ENCODE results near the gene ANK3.

ANK3 gene

DNA sequence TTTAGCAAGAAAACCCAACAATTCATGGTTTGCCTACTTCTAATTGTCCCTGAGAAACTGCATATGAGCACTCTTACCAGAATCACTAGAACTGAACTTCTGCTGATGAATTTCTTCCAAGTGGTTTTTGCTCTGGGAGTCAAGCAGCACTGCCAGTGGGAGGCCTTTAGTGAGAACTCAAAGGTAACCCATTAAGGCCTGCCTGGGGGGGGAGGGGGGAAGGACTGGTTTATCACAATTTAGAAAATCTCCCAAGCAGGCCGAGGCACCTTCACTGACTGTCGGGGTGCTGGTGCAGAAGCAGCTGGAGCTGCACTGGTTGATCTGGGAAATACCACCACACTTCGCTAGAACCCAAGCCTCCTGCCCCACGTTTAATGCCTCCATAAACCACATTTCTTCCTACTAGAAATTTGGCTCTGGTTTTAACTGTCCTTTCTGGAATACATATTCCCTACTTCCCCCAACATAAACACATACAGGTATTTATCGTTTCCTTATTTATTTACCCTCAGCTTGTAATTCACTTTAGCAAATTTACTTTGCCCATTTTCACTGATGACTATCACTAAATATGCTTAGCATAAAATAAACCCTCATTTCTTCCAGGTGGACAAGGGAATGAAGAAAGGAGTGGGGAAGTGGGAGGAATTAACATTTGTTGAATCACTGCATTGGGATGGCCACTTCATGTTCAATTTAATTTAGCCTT lies 14.2 kb downstream of the ANK3 start:
- Histone ChIP-seq H3K9me3 (ENCODE audit: control insufficient read depth, low read length) (no peaks in the 10 kb centered on the region), H3K4ac (ENCODE audit: low read depth in 1 of 2, low read length in 2 of 2) (peak overlapping the region in 1 of 2 experiments; percentile 65), H3K79me1 (replicated peaks; ENCODE audit: low read length, poor library complexity, severe bottlenecking) (peaks cover 6% of the 10 kb centered on the region), H3K27me3 (ENCODE audit: control insufficient read depth in 1 of 2, insufficient read depth in 1 of 2, low read length in 2 of 2) (no peaks in the 10 kb centered on the region), H2BK15ac (ENCODE audit: low read depth, poor library complexity, severe bottlenecking) (no peak overlapping the region), H2BK5ac (ENCODE audit: low read depth, low read length, poor library complexity, severe bottlenecking) (no peak overlapping the region), H2BK12ac (ENCODE audit: low read length in 2 of 2) (no peak overlapping the region), H3K4me3 (ENCODE audit: insufficient read depth in 1 of 2, low read depth in 1 of 2, low read length in 2 of 2) (no peak overlapping the region), H4K8ac (ENCODE audit: low read length) (no peak overlapping the region), H2AFZ (ENCODE audit: low read depth, low read length) (no peak overlapping the region), H3K23ac (ENCODE audit: low read length in 2 of 2) (no peak overlapping the region), H3K36me3 (ENCODE audit: control insufficient read depth in 1 of 2, insufficient read depth in 2 of 2, low read depth in 1 of 2, low read length in 2 of 2) (no peaks in the 10 kb centered on the region), H2BK120ac (ENCODE audit: low read depth, low read length) (no peak overlapping the region), H3K27ac (ENCODE audit: low read length, poor library complexity, severe bottlenecking) (no peak overlapping the region), H3K4me1 (ENCODE audit: control insufficient read depth, insufficient read depth, low read depth, low read length) (no peaks in the 10 kb centered on the region), H4K91ac (ENCODE audit: low read length) (no peak overlapping the region), H3K18ac (ENCODE audit: low read depth in 1 of 2, low read length in 2 of 2) (no peak overlapping the region), H3K4me2 (ENCODE audit: low read length, poor library complexity, severe bottlenecking) (no peak overlapping the region), H2AK5ac (ENCODE audit: low read length, severe bottlenecking) (no peak overlapping the region), H3K14ac (ENCODE audit: low read length in 2 of 2) (no peak overlapping the region), H3K9ac (ENCODE audit: low read length) (no peak overlapping the region)
- no peak for DNase-seq
- 97% methylated on average over 5 of the region's 5 CpGs for WGBS

DNA sequence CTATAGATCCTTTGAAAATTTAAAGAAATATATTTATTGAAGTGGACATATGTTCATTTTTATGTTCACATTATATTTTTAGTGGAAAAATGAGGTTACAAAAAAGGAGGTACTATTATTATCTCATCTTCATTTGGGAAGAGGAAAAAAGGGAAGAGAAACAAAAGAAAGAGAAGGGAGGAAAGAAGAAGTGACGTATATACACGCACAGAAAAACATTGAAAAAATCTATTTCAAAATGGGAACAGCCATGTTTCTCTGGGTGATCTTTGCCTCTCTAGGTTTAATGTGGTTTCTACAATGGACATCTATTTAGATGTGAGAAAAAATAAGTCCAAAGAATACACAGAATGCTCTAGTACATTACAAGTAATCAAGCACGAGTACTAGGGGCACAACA lies 14.8 kb downstream of the ANK3 start:
- H2BK12ac ChIP-seq (ENCODE audit: low read length in 2 of 2), result no peak overlapping the region
- no peak overlapping the region for H2BK5ac ChIP-seq (ENCODE audit: low read depth, low read length, poor library complexity, severe bottlenecking)
- no peak overlapping the region for H4K91ac ChIP-seq (ENCODE audit: low read length)
- no peak overlapping the region for H2AK5ac ChIP-seq (ENCODE audit: low read length, severe bottlenecking)
- H3K27me3 ChIP-seq (ENCODE audit: control insufficient read depth in 1 of 2, insufficient read depth in 1 of 2, low read length in 2 of 2), result no peaks in the 10 kb centered on the region
- no peak overlapping the region for H3K4me2 ChIP-seq (ENCODE audit: low read length, poor library complexity, severe bottlenecking)
- DNase-seq, result no peak
- no peak overlapping the region for H3K4ac ChIP-seq (ENCODE audit: low read depth in 1 of 2, low read length in 2 of 2)
- H2BK15ac ChIP-seq (ENCODE audit: low read depth, poor library complexity, severe bottlenecking), result no peak overlapping the region
- no peak overlapping the region for H3K14ac ChIP-seq (ENCODE audit: low read length in 2 of 2)
- no peak overlapping the region for H3K4me3 ChIP-seq (ENCODE audit: insufficient read depth in 1 of 2, low read depth in 1 of 2, low read length in 2 of 2)
- H3K23ac ChIP-seq (ENCODE audit: low read length in 2 of 2), result no peak overlapping the region
- no peaks in the 10 kb centered on the region for H3K36me3 ChIP-seq (ENCODE audit: control insufficient read depth in 1 of 2, insufficient read depth in 2 of 2, low read depth in 1 of 2, low read length in 2 of 2)
- 97% methylated on average over 3 of the region's 3 CpGs for WGBS
- no peak overlapping the region for H2AFZ ChIP-seq (ENCODE audit: low read depth, low read length)
- no peaks in the 10 kb centered on the region for H3K4me1 ChIP-seq (ENCODE audit: control insufficient read depth, insufficient read depth, low read depth, low read length)
- H3K18ac ChIP-seq (ENCODE audit: low read depth in 1 of 2, low read length in 2 of 2), result no peak overlapping the region
- H3K9me3 ChIP-seq (ENCODE audit: control insufficient read depth, low read length), result no peaks in the 10 kb centered on the region
- no peak overlapping the region for H2BK120ac ChIP-seq (ENCODE audit: low read depth, low read length)
- peaks cover 6% of the 10 kb centered on the region for H3K79me1 ChIP-seq (replicated peaks; ENCODE audit: low read length, poor library complexity, severe bottlenecking)
- no peak overlapping the region for H3K9ac ChIP-seq (ENCODE audit: low read length)
- no peak overlapping the region for H3K27ac ChIP-seq (ENCODE audit: low read length, poor library complexity, severe bottlenecking)
- H4K8ac ChIP-seq (ENCODE audit: low read length), result no peak overlapping the region

DNA sequence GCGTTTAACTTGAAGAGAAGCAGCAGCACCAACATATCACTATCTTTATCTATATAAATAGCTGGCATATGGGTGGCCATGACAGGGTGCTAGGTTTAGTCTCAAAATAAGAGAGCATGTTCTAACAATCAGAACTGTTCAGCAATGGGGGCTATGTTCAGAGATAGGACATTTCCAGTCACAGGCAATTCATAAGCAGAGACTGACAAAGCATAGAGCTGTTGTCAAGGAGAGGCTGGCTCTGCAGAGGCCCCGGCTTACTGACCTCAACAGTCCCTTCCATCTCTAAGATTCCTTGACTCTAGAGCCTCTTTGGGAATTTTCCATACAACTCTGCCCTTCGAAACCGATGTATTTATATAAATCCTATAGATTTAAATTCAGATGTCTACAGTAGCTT lies 17.2 kb downstream of the ANK3 start:
- Histone ChIP-seq H3K9ac (ENCODE audit: low read length) (no peak overlapping the region), H3K27me3 (ENCODE audit: control insufficient read depth in 1 of 2, insufficient read depth in 1 of 2, low read length in 2 of 2) (no peaks in the 10 kb centered on the region), H2BK15ac (ENCODE audit: low read depth, poor library complexity, severe bottlenecking) (no peak overlapping the region), H3K23ac (ENCODE audit: low read length in 2 of 2) (no peak overlapping the region), H3K18ac (ENCODE audit: low read depth in 1 of 2, low read length in 2 of 2) (no peak overlapping the region), H2BK120ac (ENCODE audit: low read depth, low read length) (no peak overlapping the region), H2BK5ac (ENCODE audit: low read depth, low read length, poor library complexity, severe bottlenecking) (no peak overlapping the region), H2BK12ac (ENCODE audit: low read length in 2 of 2) (no peak overlapping the region), H3K79me1 (replicated peaks; ENCODE audit: low read length, poor library complexity, severe bottlenecking) (peaks cover 6% of the 10 kb centered on the region), H3K4me1 (ENCODE audit: control insufficient read depth, insufficient read depth, low read depth, low read length) (no peaks in the 10 kb centered on the region), H3K36me3 (ENCODE audit: control insufficient read depth in 1 of 2, insufficient read depth in 2 of 2, low read depth in 1 of 2, low read length in 2 of 2) (no peaks in the 10 kb centered on the region), H3K27ac (ENCODE audit: low read length, poor library complexity, severe bottlenecking) (no peak overlapping the region), H3K4me3 (ENCODE audit: insufficient read depth in 1 of 2, low read depth in 1 of 2, low read length in 2 of 2) (no peak overlapping the region), H3K9me3 (ENCODE audit: control insufficient read depth, low read length) (no peaks in the 10 kb centered on the region), H3K4ac (ENCODE audit: low read depth in 1 of 2, low read length in 2 of 2) (no peak overlapping the region), H2AFZ (ENCODE audit: low read depth, low read length) (no peak overlapping the region), H3K14ac (ENCODE audit: low read length in 2 of 2) (no peak overlapping the region), H3K4me2 (ENCODE audit: low read length, poor library complexity, severe bottlenecking) (no peak overlapping the region), H2AK5ac (ENCODE audit: low read length, severe bottlenecking) (no peak overlapping the region), H4K8ac (ENCODE audit: low read length) (no peak overlapping the region), H4K91ac (ENCODE audit: low read length) (no peak overlapping the region)
- 83% methylated on average over 1 of the region's 4 CpGs for WGBS
- DNase-seq, result no peak

DNA sequence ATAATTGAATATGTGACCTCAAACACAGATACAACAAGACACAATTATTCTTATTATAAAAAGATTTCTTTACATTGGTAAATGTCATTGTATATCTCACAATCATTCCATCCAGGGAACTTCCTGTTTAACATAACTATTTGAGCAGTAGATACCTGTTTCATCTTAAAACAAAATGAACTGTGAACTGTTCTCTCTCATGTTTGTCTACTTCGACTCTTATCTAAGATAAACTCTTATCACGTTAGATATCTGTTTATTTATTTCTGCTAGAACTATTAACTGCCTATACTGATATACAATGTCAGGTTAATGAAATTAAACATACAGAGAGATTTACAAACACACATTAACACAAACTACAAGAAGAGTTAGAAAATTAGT lies 20.1 kb downstream of the ANK3 start:
- no peak overlapping the region for H4K91ac ChIP-seq (ENCODE audit: low read length)
- H3K27ac ChIP-seq (ENCODE audit: low read length, poor library complexity, severe bottlenecking), result no peak overlapping the region
- no peak overlapping the region for H3K9ac ChIP-seq (ENCODE audit: low read length)
- no peaks in the 10 kb centered on the region for H3K4me1 ChIP-seq (ENCODE audit: control insufficient read depth, insufficient read depth, low read depth, low read length)
- peaks cover 2% of the 10 kb centered on the region for H3K79me1 ChIP-seq (replicated peaks; ENCODE audit: low read length, poor library complexity, severe bottlenecking)
- H3K36me3 ChIP-seq (ENCODE audit: control insufficient read depth in 1 of 2, insufficient read depth in 2 of 2, low read depth in 1 of 2, low read length in 2 of 2), result no peaks in the 10 kb centered on the region
- no peak overlapping the region for H2BK12ac ChIP-seq (ENCODE audit: low read length in 2 of 2)
- H2BK15ac ChIP-seq (ENCODE audit: low read depth, poor library complexity, severe bottlenecking), result no peak overlapping the region
- H2AK5ac ChIP-seq (ENCODE audit: low read length, severe bottlenecking), result no peak overlapping the region
- H3K4me3 ChIP-seq (ENCODE audit: insufficient read depth in 1 of 2, low read depth in 1 of 2, low read length in 2 of 2), result no peak overlapping the region
- no peaks in the 10 kb centered on the region for H3K9me3 ChIP-seq (ENCODE audit: control insufficient read depth, low read length)
- no peak for DNase-seq
- no peak overlapping the region for H3K14ac ChIP-seq (ENCODE audit: low read length in 2 of 2)
- no peaks in the 10 kb centered on the region for H3K27me3 ChIP-seq (ENCODE audit: control insufficient read depth in 1 of 2, insufficient read depth in 1 of 2, low read length in 2 of 2)
- H3K23ac ChIP-seq (ENCODE audit: low read length in 2 of 2), result no peak overlapping the region
- no CpG with 5 or more reads among the region's 2 CpGs for WGBS
- H2BK120ac ChIP-seq (ENCODE audit: low read depth, low read length), result no peak overlapping the region
- H3K18ac ChIP-seq (ENCODE audit: low read depth in 1 of 2, low read length in 2 of 2), result no peak overlapping the region
- H3K4me2 ChIP-seq (ENCODE audit: low read length, poor library complexity, severe bottlenecking), result no peak overlapping the region
- no peak overlapping the region for H4K8ac ChIP-seq (ENCODE audit: low read length)
- no peak overlapping the region for H3K4ac ChIP-seq (ENCODE audit: low read depth in 1 of 2, low read length in 2 of 2)
- no peak overlapping the region for H2AFZ ChIP-seq (ENCODE audit: low read depth, low read length)
- no peak overlapping the region for H2BK5ac ChIP-seq (ENCODE audit: low read depth, low read length, poor library complexity, severe bottlenecking)

All from mesenchymal stem cell (in vitro differentiated cells and primary cell).